Activated CD4-positive, alpha-beta T cell treated with anti-CD3 and anti-CD28 coated beads, Interleukin-2, amount 10 ng/mL, durations not matched to agents 7 days and 5 days (primary cell): ENCODE results near the gene LRRC36. TPM values are rescaled to one million over a fixed set of nuclear protein-coding genes. Genes with fewer than 3 reads are reported as not detected.

Experiments used
- CTCF ChIA-PET: fragments of 350-600 bp; sonication (Branson Sonifier 250); formaldehyde crosslinking; loops from one replicate; lab custom pipeline; 2021; ENCODE audit warnings: antibody characterized with exemption; lab: Charles Lee
- POLR2A ChIA-PET: fragments of 350-600 bp; sonication (Branson Sonifier 250); formaldehyde crosslinking; loops from one replicate; lab custom pipeline; 2021; ENCODE audit warnings: antibody characterized with exemption; lab: Charles Lee
- DNase-seq: peaks from one replicate; pipeline ENCODE4 v3.0.0-alpha.2; 2020
- H3K27ac Mint-ChIP-seq: one replicate; pipeline ENCODE4 v1.8.0; 2021; ENCODE audit warnings: mild to moderate bottlenecking, moderate library complexity, mixed read lengths
- H3K27me3 Mint-ChIP-seq: one replicate; pipeline ENCODE4 v1.8.0; 2021; ENCODE audit warnings: mixed read lengths
- H3K36me3 Mint-ChIP-seq: one replicate; pipeline ENCODE4 v1.8.0; 2021; ENCODE audit warnings: low read depth, mixed read lengths
- H3K4me1 Mint-ChIP-seq: one replicate; pipeline ENCODE4 v1.8.0; 2021; ENCODE audit warnings: mixed read lengths
- H3K4me3 Mint-ChIP-seq: one replicate; pipeline ENCODE4 v1.8.0; 2021; ENCODE audit warnings: mild to moderate bottlenecking, moderate library complexity, mixed read lengths
- H3K9me3 Mint-ChIP-seq: one replicate; pipeline ENCODE4 v1.8.0; 2021; ENCODE audit warnings: mixed read lengths
- total RNA-seq, 2 experiments: library from RNA; stranded (reverse); gene quantifications; one replicate each; pipeline ENCODE4 v1.2.3, GENCODE V29; 2021

The LRRC36 gene
- total RNA-seq, 2 experiments from 2014 or later = not detected

DNA sequence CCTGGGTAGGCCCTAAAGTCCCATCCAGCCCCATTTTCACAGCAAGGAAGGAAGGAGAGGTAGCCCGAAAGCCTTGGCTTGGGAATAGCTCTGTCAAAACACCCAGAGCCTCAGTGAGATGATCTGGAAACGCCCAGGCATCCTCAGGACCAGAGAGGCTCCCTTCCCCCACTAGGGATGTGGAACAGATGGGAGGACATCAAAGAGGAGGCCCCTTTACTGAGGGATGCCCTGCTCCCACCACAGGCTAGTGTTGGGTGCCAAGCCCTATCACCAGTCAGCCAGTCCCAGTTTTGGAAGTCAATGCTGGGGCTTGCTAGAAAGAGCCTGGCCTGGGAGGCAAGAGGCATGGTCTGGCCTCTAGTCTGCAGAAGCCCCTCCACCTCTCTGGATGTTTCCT is 62.0 kb downstream of the LRRC36 start:
- Mint-ChIP-seq H3K9me3 (no peaks in the 10 kb centered on the region), H3K4me3 (no peak overlapping the region), H3K27me3 (peaks cover 35% of the 10 kb centered on the region), H3K4me1 (no peaks in the 10 kb centered on the region), H3K36me3 (no peaks in the 10 kb centered on the region), H3K27ac (no peak overlapping the region)
- DNase-seq = no peak
- ChIA-PET CTCF (interaction anchor here (0.6 to 1.1 kb wide), 2 partner anchors 54 to 61 kb away, joined by 3 to 5 read pairs; no protein-coding TSS in a partner anchor), POLR2A (no interaction called here)

DNA sequence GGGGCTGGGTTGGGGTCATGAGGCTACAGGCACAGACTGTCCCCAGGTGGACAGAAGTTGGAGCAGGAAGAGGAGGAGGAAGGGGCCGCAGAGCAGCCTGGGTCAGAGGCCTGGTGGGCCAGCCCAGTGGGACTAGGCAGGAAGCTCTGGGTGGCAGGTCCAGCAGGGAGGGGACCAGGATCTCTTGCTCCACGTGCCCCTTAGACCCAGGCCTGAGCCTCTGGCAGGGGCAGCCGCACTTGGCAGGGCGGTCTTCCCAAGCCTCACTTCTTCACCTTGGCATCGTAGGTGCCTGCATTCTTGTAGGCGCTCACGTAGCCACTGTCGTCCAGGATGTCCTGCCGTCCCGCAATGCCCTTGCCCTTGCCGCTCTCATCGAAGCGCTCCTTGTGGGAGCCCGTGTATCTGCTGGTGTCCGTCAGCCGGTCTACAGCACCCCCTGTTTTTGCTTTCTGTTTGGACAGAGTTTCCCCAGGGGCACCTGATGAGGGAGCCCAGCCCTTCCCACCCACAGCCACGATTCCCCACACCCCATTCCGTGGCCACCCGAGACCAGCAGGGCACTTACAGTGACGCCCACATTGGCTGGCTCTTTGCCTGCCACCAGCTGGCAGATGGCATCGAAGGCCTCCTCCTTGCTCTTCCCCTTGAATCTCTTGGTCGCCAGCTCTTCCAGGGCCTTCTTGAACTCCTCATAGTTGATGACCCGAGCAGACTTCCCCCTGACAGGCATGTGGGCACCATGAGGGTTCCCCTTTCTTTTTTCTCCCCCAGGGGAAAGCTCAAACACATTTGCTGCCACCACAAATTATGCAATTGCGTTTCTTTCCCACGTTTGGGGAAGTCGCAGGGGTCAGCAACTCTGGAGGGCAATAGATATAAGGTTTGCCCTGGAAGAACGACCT is 63.5 kb downstream of the LRRC36 start:
- no peaks in the 10 kb centered on the region for H3K36me3 Mint-ChIP-seq
- H3K4me1 Mint-ChIP-seq = peaks cover 3% of the 10 kb centered on the region
- ChIA-PET POLR2A (no interaction called here), CTCF (interaction anchor here (1.5 to 1.6 kb wide), 2 partner anchors 10 to 124 kb away, joined by 3 read pairs; no protein-coding TSS in a partner anchor)
- H3K27ac Mint-ChIP-seq = peak overlapping the region; percentile 31
- no peaks in the 10 kb centered on the region for H3K9me3 Mint-ChIP-seq
- DNase-seq = no peak
- H3K27me3 Mint-ChIP-seq = peaks cover 43% of the 10 kb centered on the region
- H3K4me3 Mint-ChIP-seq = no peak overlapping the region

DNA sequence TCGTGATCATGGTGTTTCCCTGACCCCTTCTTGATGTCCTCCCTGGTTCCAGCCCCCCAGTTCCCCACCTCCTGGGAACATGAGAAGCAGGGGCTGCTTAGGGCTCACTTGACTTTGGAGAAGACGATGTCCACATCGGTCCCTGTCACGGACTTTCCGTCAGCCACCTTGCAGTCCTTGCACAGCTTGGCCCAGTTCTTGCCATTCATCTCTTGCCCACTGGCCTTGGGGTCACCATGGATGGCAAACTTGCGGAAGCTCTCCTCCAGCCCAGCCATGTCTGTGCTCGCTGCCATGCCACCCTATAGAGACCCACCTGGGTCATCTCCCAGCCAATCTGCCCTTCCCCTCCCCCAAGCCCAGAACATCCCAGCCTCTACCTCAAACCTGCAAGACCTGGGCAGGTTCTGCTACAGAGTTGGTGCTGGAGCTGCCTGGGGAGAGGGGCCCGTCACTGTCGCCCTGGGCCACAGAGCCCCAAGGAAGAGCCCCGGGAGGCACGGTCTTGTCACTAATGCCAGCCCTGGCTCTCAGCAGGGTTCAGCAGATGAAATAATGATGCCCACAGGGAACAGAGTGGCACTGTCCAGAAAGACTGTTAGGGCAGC is 64.3 kb downstream of the LRRC36 start:
- Mint-ChIP-seq H3K4me1 (peaks cover 3% of the 10 kb centered on the region), H3K36me3 (no peaks in the 10 kb centered on the region), H3K27me3 (peaks cover 44% of the 10 kb centered on the region), H3K4me3 (no peak overlapping the region), H3K9me3 (no peaks in the 10 kb centered on the region), H3K27ac (no peak overlapping the region)
- ChIA-PET CTCF (interaction anchor here (1.5 to 1.6 kb wide), 2 partner anchors 9 to 125 kb away, joined by 3 read pairs; no protein-coding TSS in a partner anchor), POLR2A (interaction anchor here (0.9 kb wide), 1 partner anchor 90 kb away, joined by 3 read pairs; no protein-coding TSS in a partner anchor)
- no peak for DNase-seq

DNA sequence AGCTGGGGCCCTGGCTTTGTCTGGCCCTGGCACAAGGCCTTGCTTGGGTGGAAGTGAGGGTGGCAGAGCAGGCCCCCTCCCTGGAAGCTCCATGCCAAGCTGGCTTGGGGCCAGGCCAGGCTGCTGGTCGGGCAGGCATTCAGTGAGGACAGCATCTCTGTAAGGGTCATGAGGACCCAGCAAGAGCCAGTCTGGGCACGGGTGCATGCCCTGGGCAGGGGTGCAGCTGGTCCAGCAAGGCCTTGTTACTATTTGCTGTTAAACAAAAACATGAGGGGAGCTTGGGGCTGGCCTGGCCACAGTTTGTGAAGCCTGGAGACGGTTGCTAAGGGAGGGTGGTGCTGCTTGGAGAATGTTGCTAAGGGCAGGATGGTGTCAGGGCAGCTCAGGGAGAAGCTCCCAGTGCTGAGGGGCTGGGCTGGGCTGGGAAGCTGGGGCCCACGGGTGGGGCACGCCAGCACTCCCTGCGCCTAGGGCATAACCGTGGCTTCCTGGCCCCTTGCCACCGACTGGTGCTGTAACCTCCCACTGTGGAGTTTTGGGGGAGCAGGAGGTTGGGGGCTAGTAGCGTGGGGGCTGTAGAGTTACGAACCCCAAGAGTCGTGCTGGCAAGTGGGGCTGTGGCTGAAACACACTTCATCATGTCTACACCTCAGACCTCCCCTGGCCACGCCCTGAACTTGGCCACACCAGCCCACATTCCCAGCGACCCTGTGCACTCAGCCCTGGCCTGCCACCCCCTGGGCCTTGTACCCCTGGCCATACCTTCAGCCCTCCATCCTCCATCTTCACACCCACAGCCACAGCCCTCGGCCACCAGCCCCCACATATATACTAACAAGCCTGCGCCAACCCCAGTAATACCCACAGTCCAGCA is 65.0 kb downstream of the LRRC36 start:
- DNase-seq = no peak
- H3K4me3 Mint-ChIP-seq = no peak overlapping the region
- peaks cover 3% of the 10 kb centered on the region for H3K4me1 Mint-ChIP-seq
- ChIA-PET POLR2A (interaction anchor here (0.9 kb wide), 1 partner anchor 90 kb away, joined by 3 read pairs; no protein-coding TSS in a partner anchor), CTCF (interaction anchor here (1.5 to 2.6 kb wide), 2 partner anchors 11 to 125 kb away, joined by 3 to 9 read pairs; no protein-coding TSS in a partner anchor)
- H3K36me3 Mint-ChIP-seq = no peaks in the 10 kb centered on the region
- no peak overlapping the region for H3K27ac Mint-ChIP-seq
- H3K27me3 Mint-ChIP-seq = peaks cover 40% of the 10 kb centered on the region
- no peaks in the 10 kb centered on the region for H3K9me3 Mint-ChIP-seq

DNA sequence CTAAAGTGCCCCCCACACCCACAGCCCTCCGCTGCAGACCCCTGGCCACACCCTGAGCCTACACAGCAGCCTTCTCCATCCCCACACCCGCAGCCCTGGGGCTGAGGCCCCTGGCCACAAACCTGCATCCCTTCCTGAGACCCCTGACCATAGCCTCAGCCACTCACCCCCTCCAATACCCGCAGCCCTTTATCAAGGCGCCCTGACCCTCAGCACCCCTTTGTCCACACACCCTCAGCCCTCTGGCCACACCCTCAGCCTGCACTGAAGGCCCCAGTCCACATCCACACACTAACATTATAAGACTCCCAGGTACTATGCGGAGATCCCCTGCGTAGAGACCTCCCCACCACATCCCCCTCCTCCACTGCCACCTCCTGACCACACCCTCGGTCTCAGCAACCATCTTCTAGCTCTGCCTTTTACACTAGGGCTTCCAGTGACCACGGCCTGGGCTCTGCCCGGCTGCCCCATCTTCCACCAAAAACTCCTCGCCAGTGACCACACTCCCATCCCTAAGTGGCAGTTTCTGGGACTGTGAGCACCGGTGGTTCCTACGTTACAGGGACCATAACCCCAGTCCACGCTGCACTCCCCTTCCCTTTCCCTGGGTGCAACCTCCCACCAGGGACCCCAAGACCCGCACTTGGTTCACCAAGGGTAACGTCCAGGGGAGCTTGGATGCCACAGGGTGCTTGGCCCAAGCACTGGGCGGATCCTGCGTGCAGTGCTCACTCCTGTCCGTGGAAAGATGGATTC is 65.9 kb downstream of the LRRC36 start:
- no peaks in the 10 kb centered on the region for H3K36me3 Mint-ChIP-seq
- ChIA-PET CTCF (interaction anchor here (0.6 to 2.6 kb wide), 4 partner anchors 9 to 382 kb away, joined by 3 to 9 read pairs (median 4); no protein-coding TSS in a partner anchor), POLR2A (no interaction called here)
- no peaks in the 10 kb centered on the region for H3K9me3 Mint-ChIP-seq
- H3K27ac Mint-ChIP-seq = no peak overlapping the region
- H3K27me3 Mint-ChIP-seq = peaks cover 40% of the 10 kb centered on the region
- DNase-seq = no peak
- no peak overlapping the region for H3K4me3 Mint-ChIP-seq
- peaks cover 3% of the 10 kb centered on the region for H3K4me1 Mint-ChIP-seq

DNA sequence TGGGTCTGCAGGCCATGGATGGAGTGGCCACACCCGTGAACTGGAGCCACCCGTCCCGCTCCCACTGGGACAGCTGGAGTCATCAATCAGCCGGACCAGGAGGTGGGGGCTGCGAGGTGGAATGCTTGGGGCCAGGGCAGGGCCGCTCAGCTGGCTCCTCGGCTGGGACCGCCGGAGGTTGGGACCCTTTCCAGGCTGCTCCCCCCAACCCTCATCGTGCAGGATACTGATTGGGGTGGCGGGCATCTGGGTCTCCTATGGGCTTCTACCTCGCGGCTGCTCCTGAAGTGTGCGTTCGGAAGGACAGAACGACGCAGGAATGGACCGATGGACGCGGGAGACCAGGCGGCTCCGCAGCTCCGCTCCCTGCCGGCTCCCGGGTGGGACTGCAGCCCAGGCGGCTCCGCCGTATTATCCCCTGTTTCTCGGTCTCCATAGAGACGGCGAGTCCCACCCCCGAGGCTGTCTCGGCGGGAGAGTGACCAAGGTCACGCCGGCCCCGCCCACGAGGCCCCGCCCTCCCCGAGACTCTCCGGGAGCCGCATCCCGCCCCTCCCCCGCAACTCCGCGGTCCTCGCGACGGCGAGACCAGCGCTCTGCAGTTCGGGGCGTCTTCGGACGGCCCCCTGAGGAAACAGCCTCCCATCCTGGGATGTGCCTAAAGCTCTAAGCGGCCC is 66.6 kb downstream of the LRRC36 start, which contains the start of gene TPPP3:
Gene TPPP3 (minus strand): TSS at position 388 of the 677 bp plus-strand sequence. CDS start 2,387 bp downstream, outside the sequence.
- Mint-ChIP-seq H3K27me3 (peaks cover 40% of the 10 kb centered on the region), H3K4me3 (no peak within 1 kb of the TSS), H3K9me3 (no peaks in the 10 kb centered on the region), H3K4me1 (peaks cover 3% of the 10 kb centered on the region), H3K36me3 (no peaks in the 10 kb centered on the region), H3K27ac (no peak within 1 kb of the TSS)
- ChIA-PET CTCF (interaction anchor here (0.6 to 2.6 kb wide), 10 partner anchors 9 to 382 kb away, joined by 3 to 9 read pairs (median 3); no protein-coding TSS in a partner anchor), POLR2A (no interaction called here)
- peak; percentile 33 for DNase-seq

DNA sequence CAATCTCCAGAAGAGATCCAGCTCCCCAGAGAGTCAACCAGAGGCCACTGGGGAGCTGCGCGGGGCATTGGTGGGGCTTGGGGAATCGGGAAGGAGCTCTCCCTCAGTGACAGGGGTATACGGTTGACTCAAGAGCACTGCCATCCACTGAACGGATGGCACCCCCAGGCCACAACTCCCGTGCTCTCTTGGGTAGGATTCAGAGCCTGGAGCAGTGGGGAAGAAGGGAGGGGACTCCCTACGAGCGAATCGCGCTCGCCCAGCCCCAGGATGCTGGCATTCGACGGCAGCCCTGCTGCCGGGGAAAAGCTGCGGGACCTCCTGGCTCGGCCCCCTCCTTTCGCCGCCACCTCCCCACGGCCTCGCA is 67.2 kb downstream of the LRRC36 start:
- Mint-ChIP-seq H3K4me1 (peaks cover 3% of the 10 kb centered on the region), H3K36me3 (no peaks in the 10 kb centered on the region), H3K4me3 (no peak overlapping the region), H3K27me3 (peaks cover 40% of the 10 kb centered on the region), H3K27ac (no peak overlapping the region), H3K9me3 (no peaks in the 10 kb centered on the region)
- ChIA-PET POLR2A (no interaction called here), CTCF (interaction anchor here (0.6 to 2.6 kb wide), 8 partner anchors 8 to 383 kb away, joined by 3 to 9 read pairs (median 3); no protein-coding TSS in a partner anchor)
- DNase-seq = no peak

DNA sequence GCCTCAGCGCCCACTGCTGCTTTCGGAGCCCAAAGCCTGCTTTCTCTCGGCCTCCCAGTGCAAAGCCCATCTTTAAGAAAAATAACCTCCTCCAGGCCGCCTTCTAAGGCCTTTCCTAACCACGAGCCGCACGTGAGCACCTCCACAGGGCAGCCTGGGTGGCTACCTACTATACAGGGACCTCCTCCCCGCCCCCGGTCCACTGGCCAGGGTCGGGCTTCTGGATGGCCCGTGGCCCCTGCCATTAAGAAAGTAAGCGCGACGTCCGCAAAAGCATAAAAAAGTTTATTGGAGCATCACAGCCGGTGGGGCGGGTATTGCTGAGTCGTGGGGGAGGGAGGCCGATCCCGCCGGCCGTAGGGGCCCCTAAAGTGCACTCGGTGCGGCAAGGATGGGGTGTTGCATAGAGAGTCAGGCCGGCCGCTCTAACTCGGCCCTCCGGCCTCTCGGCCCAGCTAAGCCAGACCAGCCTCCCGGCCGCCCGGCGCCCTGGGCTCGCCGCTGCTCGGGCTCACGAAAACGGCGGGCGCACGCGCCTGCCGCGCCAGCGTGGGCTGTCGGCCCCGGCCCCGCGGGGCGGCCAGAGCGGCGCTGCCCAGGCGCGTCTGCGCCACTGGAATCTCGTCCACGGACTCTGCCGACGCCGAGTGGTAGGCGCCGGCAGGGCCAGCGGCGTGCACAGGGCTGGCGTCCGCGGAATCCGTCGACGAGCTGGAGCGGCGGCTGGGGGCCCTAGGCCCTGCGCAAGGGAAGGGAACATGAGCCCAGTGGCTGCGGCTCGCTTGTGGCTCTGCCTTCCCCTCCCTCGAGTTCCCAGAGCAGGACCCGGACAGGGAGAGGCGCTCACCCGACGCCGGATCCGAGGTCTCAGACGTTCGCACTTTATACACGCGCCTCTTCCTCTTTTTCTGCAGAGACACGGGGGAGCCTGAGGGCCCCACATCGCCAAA is 67.8 kb downstream of the LRRC36 start:
- H3K4me3 Mint-ChIP-seq = no peak overlapping the region
- no peaks in the 10 kb centered on the region for H3K9me3 Mint-ChIP-seq
- H3K36me3 Mint-ChIP-seq = no peaks in the 10 kb centered on the region
- POLR2A ChIA-PET = no interaction called here
- no peak for DNase-seq
- CTCF ChIA-PET = interaction anchor here (0.6 to 2.6 kb wide), 5 partner anchors 8 to 326 kb away, joined by 3 to 9 read pairs (median 3); no protein-coding TSS in a partner anchor
- H3K27me3 Mint-ChIP-seq = peaks cover 40% of the 10 kb centered on the region
- no peak overlapping the region for H3K27ac Mint-ChIP-seq
- peaks cover 3% of the 10 kb centered on the region for H3K4me1 Mint-ChIP-seq

DNA sequence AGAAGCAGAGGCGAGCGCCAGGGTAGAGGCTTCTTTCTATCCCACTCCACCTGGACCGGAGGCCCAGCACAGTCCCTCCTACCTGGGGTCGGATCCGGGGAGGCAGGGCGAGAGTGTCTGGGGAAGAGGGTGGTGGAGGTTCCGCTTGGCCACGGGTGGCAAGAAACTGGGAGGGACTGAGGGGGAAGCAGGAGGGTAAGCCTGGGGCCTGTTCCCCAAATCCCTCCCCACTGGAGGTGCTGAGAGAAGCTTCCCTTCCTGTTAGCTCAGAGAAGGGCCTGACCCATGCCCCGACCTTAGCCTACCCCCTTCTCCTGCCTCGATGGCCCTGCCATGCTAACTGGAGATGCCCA is 68.5 kb downstream of the LRRC36 start:
- no peaks in the 10 kb centered on the region for H3K9me3 Mint-ChIP-seq
- H3K4me1 Mint-ChIP-seq = peaks cover 3% of the 10 kb centered on the region
- peaks cover 38% of the 10 kb centered on the region for H3K27me3 Mint-ChIP-seq
- no peaks in the 10 kb centered on the region for H3K36me3 Mint-ChIP-seq
- ChIA-PET POLR2A (no interaction called here), CTCF (no interaction called here)
- H3K27ac Mint-ChIP-seq = no peak overlapping the region
- no peak for DNase-seq
- no peak overlapping the region for H3K4me3 Mint-ChIP-seq

DNA sequence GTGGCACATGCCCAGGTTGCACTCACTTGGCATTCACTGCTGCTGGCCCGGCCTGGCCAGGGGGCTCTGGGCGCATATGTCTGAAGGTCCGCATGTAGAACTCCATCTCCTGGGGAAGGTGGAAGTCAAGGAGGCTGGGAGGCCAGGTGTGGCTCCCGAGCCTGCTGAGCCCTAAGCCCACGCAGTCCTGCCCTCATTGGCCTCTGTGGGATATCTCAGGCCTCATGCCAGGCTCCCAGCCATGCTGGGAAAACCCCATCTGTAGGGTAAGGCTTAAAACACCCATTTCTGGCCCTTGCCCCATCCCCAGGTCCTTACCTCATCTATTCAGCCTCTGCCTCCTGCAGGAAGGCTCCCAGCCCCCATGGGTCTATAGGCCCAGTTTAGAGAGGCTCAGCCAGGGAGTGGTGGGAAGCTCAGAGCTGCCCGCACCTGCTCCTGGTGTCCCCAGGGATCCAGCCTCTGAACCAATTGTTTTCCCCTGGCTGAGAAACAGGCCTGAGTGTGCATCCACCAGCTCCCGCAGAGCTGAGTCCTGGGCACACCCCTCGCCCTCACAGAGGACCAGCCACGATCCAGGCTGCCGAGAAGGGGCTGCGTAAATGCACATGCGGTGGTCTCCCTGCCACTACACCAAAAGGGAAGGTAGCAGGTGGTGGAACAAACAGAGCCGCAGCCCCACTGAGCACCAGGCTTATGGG is 69.0 kb downstream of the LRRC36 start:
- Mint-ChIP-seq H3K4me1 (peaks cover 3% of the 10 kb centered on the region), H3K27me3 (peaks cover 38% of the 10 kb centered on the region), H3K4me3 (no peak overlapping the region), H3K27ac (no peak overlapping the region), H3K36me3 (no peaks in the 10 kb centered on the region), H3K9me3 (no peaks in the 10 kb centered on the region)
- no peak for DNase-seq
- ChIA-PET CTCF (no interaction called here), POLR2A (no interaction called here)
